Fibroblast of lung (primary cell): ENCODE data around the gene HDLBP. TPM values are rescaled to one million over a fixed set of nuclear protein-coding genes. Genes with fewer than 3 reads are reported as not detected.

ENCODE experiments used
- DNase-seq, 2 donors: peaks; one replicate each; pipeline versions ENCODE4 v3.0.0 to v3.0.0-alpha.2; 2010; ENCODE audit warnings: low read depth in 2 of 2
- H2AFZ ChIP-seq: 2 replicates; pipeline ENCODE4 v1.5.1; 2012; ENCODE audit warnings: low read length, control low read depth, inconsistent platforms
- H3K27ac ChIP-seq: 2 replicates; pipeline ENCODE4 v1.5.1; 2011; ENCODE audit warnings: low read length, control low read depth; ENCODE audit not compliant: insufficient read depth
- H3K27me3 ChIP-seq: 2 replicates; pipeline ENCODE4 v1.5.1; 2011; ENCODE audit warnings: mild to moderate bottlenecking, low read length; ENCODE audit not compliant: control insufficient read depth, insufficient read depth
- H3K36me3 ChIP-seq: 2 replicates; pipeline ENCODE4 v1.5.1; 2011; ENCODE audit warnings: low read length; ENCODE audit not compliant: control insufficient read depth, insufficient read depth
- H3K4me1 ChIP-seq: 2 replicates; pipeline ENCODE4 v1.5.1; 2011; ENCODE audit warnings: low read length; ENCODE audit not compliant: control insufficient read depth, insufficient read depth; ENCODE audit errors: extremely low read depth
- H3K4me2 ChIP-seq: 2 replicates; pipeline ENCODE4 v1.5.1; 2011; ENCODE audit warnings: low read length, control low read depth; ENCODE audit not compliant: insufficient read depth; ENCODE audit errors: extremely low read depth
- H3K4me3 ChIP-seq, 4 experiments: fragments of 200-600 bp in 1 of 4; sonication (generic) in 1 of 4; replicated peaks in 1 of 4; 2 replicates each; pipeline ENCODE4 v1.5.1; 2011 to 2016; ENCODE audit warnings: low read length in 4 of 4, low read depth in 3 of 4, mild to moderate bottlenecking in 3 of 4, control low read depth in 2 of 4, inconsistent platforms in 1 of 4, mixed read lengths in 1 of 4; ENCODE audit not compliant: insufficient read depth in 1 of 4; ENCODE audit errors: control extremely low read depth in 1 of 4
- H3K79me2 ChIP-seq: 2 replicates; pipeline ENCODE4 v1.5.1; 2012; ENCODE audit warnings: mild to moderate bottlenecking, low read length, inconsistent platforms; ENCODE audit not compliant: control insufficient read depth, insufficient read depth
- H3K9ac ChIP-seq: 2 replicates; pipeline ENCODE4 v1.5.1; 2011; ENCODE audit warnings: mild to moderate bottlenecking, low read length, control low read depth; ENCODE audit not compliant: insufficient read depth
- H3K9me3 ChIP-seq: 2 replicates; pipeline ENCODE4 v1.5.1; 2012; ENCODE audit warnings: low read depth, low read length; ENCODE audit not compliant: control insufficient read depth, insufficient read depth
- H4K20me1 ChIP-seq: 2 replicates; pipeline ENCODE4 v1.5.1; 2011; ENCODE audit warnings: low read length; ENCODE audit not compliant: control insufficient read depth, insufficient read depth; ENCODE audit errors: extremely low read depth
- EZH2 ChIP-seq: IDR thresholded peaks from 2 replicates; pipeline ENCODE4 v1.5.1; 2012; ENCODE audit warnings: low read length, control low read depth, mild to moderate bottlenecking; ENCODE audit errors: missing control alignments
- polyA plus RNA-seq, 2 donors: library from polyadenylated mRNA; depleted of rRNA in 1 of 2; stranded (reverse) in 1 of 2; unstranded in 1 of 2; fragments of >200 nt; gene quantifications; 2 replicates each; pipeline ENCODE4 v1.2.1, GENCODE V29; 2011 to 2012; ENCODE audit warnings: missing spikeins in 1 of 2
- total RNA-seq: library from RNA; depleted of rRNA; stranded (reverse); fragments of >200 nt; gene quantifications from 2 replicates; pipeline ENCODE4 v1.2.1, GENCODE V29; 2014
- TF ChIP-seq, protein P1 (sequence below), 2 donors: IDR thresholded peaks in 1 of 2; conservative IDR thresholded peaks in 1 of 2; 1 replicate in 1 of 2; 2 replicates in 1 of 2; pipeline ENCODE4 v1.5.1; 2011 to 2012; ENCODE audit warnings: low read length in 2 of 2, control low read depth in 1 of 2, inconsistent platforms in 1 of 2, low read depth in 1 of 2, mild to moderate bottlenecking in 1 of 2

HDLBP gene
- total and polyA plus RNA-seq, 2 donors (not counting 1 experiment from before 2014, with no cell fraction given), result 626 to 1,354 TPM

DNA sequence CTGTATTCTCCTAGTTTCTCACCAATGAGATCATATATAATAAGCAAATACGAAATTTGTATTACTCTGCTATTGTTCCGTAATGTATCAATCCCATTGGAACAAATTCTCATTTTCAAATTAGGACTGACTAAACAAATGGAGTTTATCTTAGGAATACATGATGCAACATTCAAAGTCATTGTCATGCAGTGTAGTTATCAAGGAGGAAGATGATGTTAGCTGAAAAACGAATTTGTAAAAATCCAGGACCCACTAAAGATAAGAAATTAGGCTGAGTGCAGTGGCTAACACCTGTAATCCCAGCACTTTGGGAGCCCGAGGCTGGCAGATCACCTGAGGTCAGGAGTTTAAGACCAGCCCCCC, 15.1 kb upstream of the HDLBP start:
- DNase-seq, result no peak

DNA sequence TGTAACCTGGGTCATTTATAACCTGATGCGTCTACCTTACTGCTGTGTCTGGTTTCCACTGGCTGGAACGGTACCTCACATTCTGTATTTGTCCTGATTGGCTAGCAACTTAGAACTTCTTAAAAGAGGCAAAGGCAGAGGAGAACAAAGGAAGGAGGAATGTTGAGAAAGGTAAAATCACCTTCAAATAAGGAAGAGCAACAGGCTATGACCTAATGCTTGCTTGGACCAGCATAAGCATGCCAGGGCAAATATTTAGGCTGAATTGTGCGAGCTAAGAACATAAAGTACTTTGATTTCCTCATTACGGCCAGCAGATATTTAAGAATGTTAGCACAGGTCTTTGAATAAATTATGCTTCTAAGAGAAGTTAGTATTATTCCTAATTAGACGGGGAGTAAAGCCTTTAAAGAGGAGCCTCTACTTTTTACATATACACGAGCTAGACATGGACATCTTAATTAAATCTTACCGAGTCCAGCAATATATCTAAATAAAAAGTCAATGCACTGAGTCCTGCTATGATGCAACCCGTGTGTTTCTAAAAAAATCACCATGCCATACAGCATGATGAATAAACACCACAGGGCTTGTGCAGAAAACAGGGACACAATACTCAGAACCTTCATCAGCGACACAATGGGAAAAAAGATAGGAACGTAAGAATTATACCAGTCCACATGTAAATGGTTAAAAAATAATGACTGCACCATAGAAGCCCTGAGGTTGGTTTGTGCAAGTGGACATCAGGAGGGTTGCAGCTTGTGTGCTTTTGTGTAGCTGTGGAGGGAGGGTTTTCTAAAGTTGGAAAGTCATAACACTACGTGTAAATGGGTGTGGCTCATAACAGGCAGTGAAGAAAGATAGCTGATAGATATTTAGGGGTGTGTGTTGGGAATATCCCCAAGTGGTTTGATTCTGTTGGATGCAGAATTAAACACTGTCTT, 14.5 kb upstream of the HDLBP start:
- DNase-seq, result no peak
- no peak overlapping the region for H3K9ac ChIP-seq
- peaks cover 7% of the 10 kb centered on the region for H3K36me3 ChIP-seq
- no peaks in the 10 kb centered on the region for H3K27me3 ChIP-seq
- H4K20me1 ChIP-seq, result no peaks in the 10 kb centered on the region
- H3K27ac ChIP-seq, result no peak overlapping the region
- H3K4me2 ChIP-seq, result no peak overlapping the region
- no peak overlapping the region for H3K4me3 ChIP-seq
- no peak for TF ChIP-seq EZH2
- TF ChIP-seq, protein P1, sequence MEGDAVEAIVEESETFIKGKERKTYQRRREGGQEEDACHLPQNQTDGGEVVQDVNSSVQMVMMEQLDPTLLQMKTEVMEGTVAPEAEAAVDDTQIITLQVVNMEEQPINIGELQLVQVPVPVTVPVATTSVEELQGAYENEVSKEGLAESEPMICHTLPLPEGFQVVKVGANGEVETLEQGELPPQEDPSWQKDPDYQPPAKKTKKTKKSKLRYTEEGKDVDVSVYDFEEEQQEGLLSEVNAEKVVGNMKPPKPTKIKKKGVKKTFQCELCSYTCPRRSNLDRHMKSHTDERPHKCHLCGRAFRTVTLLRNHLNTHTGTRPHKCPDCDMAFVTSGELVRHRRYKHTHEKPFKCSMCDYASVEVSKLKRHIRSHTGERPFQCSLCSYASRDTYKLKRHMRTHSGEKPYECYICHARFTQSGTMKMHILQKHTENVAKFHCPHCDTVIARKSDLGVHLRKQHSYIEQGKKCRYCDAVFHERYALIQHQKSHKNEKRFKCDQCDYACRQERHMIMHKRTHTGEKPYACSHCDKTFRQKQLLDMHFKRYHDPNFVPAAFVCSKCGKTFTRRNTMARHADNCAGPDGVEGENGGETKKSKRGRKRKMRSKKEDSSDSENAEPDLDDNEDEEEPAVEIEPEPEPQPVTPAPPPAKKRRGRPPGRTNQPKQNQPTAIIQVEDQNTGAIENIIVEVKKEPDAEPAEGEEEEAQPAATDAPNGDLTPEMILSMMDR (conservative IDR thresholded peaks at IDR 0.05 in 1 of 2, IDR thresholded peaks at IDR 0.05 in 1 of 2; ENCODE audit: low read depth in 1 of 2, low read length in 2 of 2), result no peak
- peaks cover 47% of the 10 kb centered on the region for H3K79me2 ChIP-seq
- no peaks in the 10 kb centered on the region for H3K4me1 ChIP-seq
- H3K9me3 ChIP-seq, result no peaks in the 10 kb centered on the region
- H2AFZ ChIP-seq, result no peak overlapping the region

More for the DNA sequence above, 15.1 kb upstream of the HDLBP start:
- Histone ChIP-seq H3K9ac (no peak overlapping the region), H3K4me1 (no peaks in the 10 kb centered on the region), H3K79me2 (peaks cover 42% of the 10 kb centered on the region), H3K4me2 (no peak overlapping the region), H3K27ac (no peak overlapping the region), H3K27me3 (no peaks in the 10 kb centered on the region), H3K9me3 (no peaks in the 10 kb centered on the region), H3K36me3 (peaks cover 7% of the 10 kb centered on the region), H4K20me1 (no peaks in the 10 kb centered on the region), H2AFZ (no peak overlapping the region), H3K4me3 (no peak overlapping the region)
- TF ChIP-seq, protein P1 (conservative IDR thresholded peaks at IDR 0.05 in 1 of 2, IDR thresholded peaks at IDR 0.05 in 1 of 2; ENCODE audit: low read depth in 1 of 2, low read length in 2 of 2), result no peak
- TF ChIP-seq EZH2, result no peak

DNA sequence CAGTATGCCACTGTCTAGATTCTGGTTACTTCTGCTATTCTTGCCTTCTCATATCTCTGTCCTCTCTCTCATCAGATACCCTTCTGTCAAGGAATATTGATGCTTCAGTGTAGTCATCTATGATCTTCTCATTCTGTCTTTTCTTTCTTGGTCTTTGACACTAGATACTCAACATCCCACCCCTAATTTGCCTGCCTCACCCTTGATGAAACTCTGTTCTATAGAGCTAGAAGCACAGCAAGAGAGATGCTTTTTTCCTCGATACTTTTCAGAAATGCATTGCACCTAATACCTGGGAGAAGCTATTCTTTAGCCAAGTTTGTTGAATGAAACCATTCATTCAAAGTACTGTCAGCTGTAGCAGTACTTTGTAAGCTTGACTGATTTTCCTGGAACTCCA, 9.8 kb upstream of the HDLBP start:
- Histone ChIP-seq H3K4me1 (peaks cover 2% of the 10 kb centered on the region), H3K9ac (no peak overlapping the region), H2AFZ (no peak overlapping the region), H3K27me3 (no peaks in the 10 kb centered on the region), H3K27ac (no peak overlapping the region), H4K20me1 (no peaks in the 10 kb centered on the region), H3K79me2 (peaks cover 74% of the 10 kb centered on the region), H3K9me3 (no peaks in the 10 kb centered on the region), H3K4me3 (no peak overlapping the region), H3K36me3 (peaks cover 7% of the 10 kb centered on the region), H3K4me2 (no peak overlapping the region)
- no peak for TF ChIP-seq EZH2
- TF ChIP-seq, protein P1 (conservative IDR thresholded peaks at IDR 0.05 in 1 of 2, IDR thresholded peaks at IDR 0.05 in 1 of 2; ENCODE audit: low read depth in 1 of 2, low read length in 2 of 2), result no peak
- no peak for DNase-seq
